PFSK-1 (cell line): Measurements from ENCODE around the gene SLC13A2.

Experiments used
- FOXP2 ChIP-seq: optimal IDR thresholded peaks from 2 replicates; pipeline ENCODE3; 2011; ENCODE audit warnings: borderline replicate concordance, control low read depth, inconsistent platforms; ENCODE audit not compliant: insufficient read depth; ENCODE audit errors: extremely low read length, extremely low read depth
- POLR2AphosphoS5 ChIP-seq: IDR thresholded peaks from 2 replicates; pipeline ENCODE4 v1.6.1; 2012; ENCODE audit warnings: low read depth, mild to moderate bottlenecking, control low read depth, low read length, moderate library complexity
- REST ChIP-seq, 2 experiments: IDR thresholded peaks; 2 replicates each; pipeline versions ENCODE4 v1.6.1 to v1.8.0; 2011 to 2012; ENCODE audit warnings: low read depth in 2 of 2, low read length in 2 of 2, control low read depth in 1 of 2, inconsistent platforms in 1 of 2, mild to moderate bottlenecking in 1 of 2, moderate library complexity in 1 of 2; ENCODE audit not compliant: insufficient read depth in 1 of 2
- SIN3A ChIP-seq: IDR thresholded peaks from 2 replicates; pipeline ENCODE4 v1.6.1; 2012; ENCODE audit warnings: mild to moderate bottlenecking, low read length, moderate library complexity, borderline replicate concordance; ENCODE audit not compliant: insufficient read depth
- TAF1 ChIP-seq: IDR thresholded peaks from 2 replicates; pipeline ENCODE4 v1.6.1; 2012; ENCODE audit warnings: low read length, control low read depth, borderline replicate concordance; ENCODE audit not compliant: insufficient read depth

Gene SLC13A2

DNA sequence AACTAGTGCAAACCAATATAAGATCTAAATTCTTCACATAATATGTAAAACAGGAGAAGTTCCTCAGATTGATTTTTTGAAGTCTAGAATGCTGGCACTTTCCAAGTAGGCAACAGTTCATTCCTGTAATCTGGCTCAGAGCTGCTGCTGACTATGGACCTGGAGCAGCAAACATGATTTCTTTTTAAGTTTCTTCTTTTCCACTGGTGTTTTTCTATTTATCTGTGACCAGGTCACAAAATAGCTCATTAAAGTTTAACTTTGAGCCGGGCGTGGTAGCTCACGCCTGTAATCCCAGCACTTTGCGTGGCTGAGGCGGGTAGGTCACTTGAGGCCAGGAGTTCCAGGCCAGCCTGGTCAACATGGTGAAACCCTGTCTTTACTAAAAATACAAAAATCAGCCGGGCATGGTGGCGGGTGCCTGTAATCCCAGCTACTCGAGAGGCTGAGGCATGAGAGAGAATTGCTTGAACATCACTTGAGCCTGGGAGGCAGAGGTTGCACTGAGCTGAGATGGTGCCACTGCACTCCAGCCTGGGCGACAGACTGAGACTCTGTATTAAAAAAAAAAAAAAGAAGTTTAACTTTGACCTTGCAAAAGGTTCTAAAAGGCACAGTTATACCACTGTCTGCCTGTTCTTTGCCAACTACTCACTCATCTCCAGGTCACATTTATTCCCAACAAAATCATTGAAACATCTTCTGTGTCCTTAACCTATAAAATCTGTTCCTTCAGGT is 29.4 kb upstream of the SLC13A2 start:
- no peak for TF ChIP-seq REST (IDR thresholded peaks at IDR 0.05; ENCODE audit: insufficient read depth in 1 of 2, low read depth in 2 of 2, low read length in 2 of 2)
- TF ChIP-seq TAF1, result no peak
- no peak for TF ChIP-seq FOXP2
- TF ChIP-seq POLR2AphosphoS5, result no peak
- TF ChIP-seq SIN3A, result no peak

GRCh38 chr17:28446716-28447395 is 26.6 kb upstream of the SLC13A2 start:
- no peak for TF ChIP-seq TAF1
- TF ChIP-seq POLR2AphosphoS5, result no peak
- no peak for TF ChIP-seq SIN3A
- TF ChIP-seq REST (IDR thresholded peaks at IDR 0.05; ENCODE audit: insufficient read depth in 1 of 2, low read depth in 2 of 2, low read length in 2 of 2), result no peak
- TF ChIP-seq FOXP2, result no peak

- TF ChIP-seq SIN3A (no peak), TAF1 (no peak), FOXP2 (no peak), REST (IDR thresholded peaks at IDR 0.05; ENCODE audit: insufficient read depth in 1 of 2, low read depth in 2 of 2, low read length in 2 of 2) (no peak), POLR2AphosphoS5 (no peak)
Observed at GRCh38 chr17:28447396-28447760, 26.1 kb upstream of the SLC13A2 start.

- TF ChIP-seq SIN3A (no peak), REST (IDR thresholded peaks at IDR 0.05; ENCODE audit: insufficient read depth in 1 of 2, low read depth in 2 of 2, low read length in 2 of 2) (no peak)
Observed at GRCh38 chr17:28449859-28450258, 23.6 kb upstream of the SLC13A2 start.

- no peak for TF ChIP-seq REST (IDR thresholded peaks at IDR 0.05; ENCODE audit: insufficient read depth in 1 of 2, low read depth in 2 of 2, low read length in 2 of 2)
- no peak for TF ChIP-seq POLR2AphosphoS5
- TF ChIP-seq FOXP2, result no peak
- TF ChIP-seq SIN3A, result no peak
- TF ChIP-seq TAF1, result no peak
Observed at GRCh38 chr17:28457890-28458289, 15.6 kb upstream of the SLC13A2 start.
